Measurements from ENCODE around the gene GRIK2.

GRIK2 gene

GRCh38 chr6:101539510-101540245, 146.2 kb downstream of the GRIK2 start:
- no peak for DNase-seq (ENCODE audit: low read depth)

- DNase-seq (ENCODE audit: low read depth) = no peak
Observed at GRCh38 chr6:101541894-101542293, 148.4 kb downstream of the GRIK2 start.

DNA sequence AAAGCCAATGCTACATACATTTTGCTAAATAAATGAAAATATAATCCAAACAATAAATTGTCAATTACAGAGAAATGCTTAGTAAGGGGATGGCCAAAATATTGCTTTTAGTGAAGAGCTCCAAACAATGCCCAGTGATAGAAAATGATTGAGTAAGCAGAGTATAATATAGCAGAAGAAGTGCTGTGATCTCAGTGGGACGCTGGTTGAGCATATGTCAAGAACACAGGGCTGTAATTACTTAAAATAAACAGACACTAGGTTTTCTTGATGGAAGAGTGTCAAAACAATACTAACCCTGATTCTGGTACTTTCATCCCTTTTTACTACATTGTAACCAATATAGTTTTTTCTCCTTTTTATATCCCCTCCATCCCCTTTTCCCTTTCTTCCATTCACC, 150.3 kb downstream of the GRIK2 start:
- DNase-seq (ENCODE audit: low read depth) = no peak

DNA sequence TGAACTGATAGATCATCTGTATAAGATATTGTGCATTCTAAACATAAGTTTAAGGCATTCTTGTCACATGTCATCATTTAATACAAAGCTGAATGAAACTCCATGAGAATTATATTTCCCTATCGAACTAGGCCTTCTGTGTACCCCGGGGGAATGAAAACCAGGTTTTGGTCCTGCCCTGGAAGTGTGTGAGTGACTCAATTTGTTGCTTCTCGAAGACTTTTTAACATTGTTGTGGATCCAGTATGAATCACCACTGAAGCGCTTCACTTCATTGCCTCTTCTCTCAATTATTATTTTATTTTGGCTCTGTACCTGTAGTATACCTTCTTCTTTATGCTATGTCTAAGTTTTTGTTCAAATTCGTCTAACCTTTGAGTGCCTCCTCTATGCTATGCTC, 150.8 kb downstream of the GRIK2 start:
- no peak for DNase-seq (ENCODE audit: low read depth)

- no peak for DNase-seq (ENCODE audit: low read depth)
Observed at GRCh38 chr6:101545191-101545590, 151.7 kb downstream of the GRIK2 start.

DNA sequence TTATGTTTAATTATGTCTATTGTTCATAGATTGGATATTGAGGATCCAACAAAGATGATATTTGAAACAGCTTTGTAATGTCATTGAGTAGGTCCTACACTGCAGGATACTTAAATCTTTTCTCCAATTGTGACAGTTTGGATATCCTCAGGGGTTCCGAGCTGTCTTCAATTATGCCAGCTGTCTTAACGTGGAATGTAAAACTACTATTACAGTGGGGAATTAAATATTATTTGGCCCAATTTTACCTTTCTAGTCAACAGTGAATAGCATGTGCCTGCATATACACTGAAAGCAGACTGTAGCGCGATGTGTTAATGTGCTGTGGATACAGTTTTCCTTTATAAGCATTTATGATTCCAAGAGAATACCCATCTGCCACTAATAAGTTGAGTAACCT, 156.9 kb downstream of the GRIK2 start:
- DNase-seq (ENCODE audit: low read depth) = no peak

GRCh38 chr6:101554231-101554630, 160.7 kb downstream of the GRIK2 start:
- DNase-seq (ENCODE audit: low read depth) = no peak

DNA sequence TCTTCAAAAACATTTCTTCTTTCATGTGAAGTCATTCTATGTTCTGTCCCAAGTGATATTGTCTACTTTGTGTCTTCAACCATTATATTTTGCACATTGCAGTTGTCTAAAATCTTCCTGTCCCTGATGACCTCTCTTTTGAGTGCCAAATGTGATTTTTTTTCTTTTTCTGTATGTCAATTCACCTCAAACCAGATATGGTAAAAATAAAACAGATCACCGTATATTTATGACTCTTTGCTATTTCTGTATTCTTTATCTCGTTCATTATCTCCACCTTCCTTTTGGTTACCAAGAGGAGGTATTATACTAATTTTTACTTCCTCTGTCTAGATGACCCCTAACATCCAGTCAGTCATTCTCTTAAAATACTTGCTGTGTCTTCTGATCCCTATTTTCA, 165.2 kb downstream of the GRIK2 start:
- DNase-seq (ENCODE audit: low read depth) = no peak

- no peak for DNase-seq (ENCODE audit: low read depth)
Observed at GRCh38 chr6:101572627-101573026, 179.1 kb downstream of the GRIK2 start.

GRCh38 chr6:101577091-101577490, 183.6 kb downstream of the GRIK2 start:
- no peak for DNase-seq (ENCODE audit: low read depth)

DNA sequence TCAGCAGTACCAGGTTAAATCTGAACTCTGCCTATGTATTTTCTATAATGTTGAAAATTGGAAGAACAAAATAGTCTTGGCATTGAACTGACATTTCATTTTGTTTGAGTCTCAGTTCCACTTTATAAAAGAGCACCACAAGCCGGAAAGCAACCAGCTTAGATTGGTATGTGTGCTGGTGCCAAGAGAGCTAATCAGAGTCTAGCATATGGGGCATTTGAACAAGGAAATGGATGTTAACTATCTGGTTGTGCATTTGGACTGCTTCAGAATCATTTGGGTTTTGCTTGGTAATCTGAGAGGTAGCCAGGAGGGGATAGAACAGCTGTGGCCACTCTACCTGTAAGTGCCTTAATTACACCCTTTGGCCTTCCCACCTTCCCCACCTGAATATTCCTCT, 184.8 kb downstream of the GRIK2 start:
- DNase-seq (ENCODE audit: low read depth) = no peak

DNA sequence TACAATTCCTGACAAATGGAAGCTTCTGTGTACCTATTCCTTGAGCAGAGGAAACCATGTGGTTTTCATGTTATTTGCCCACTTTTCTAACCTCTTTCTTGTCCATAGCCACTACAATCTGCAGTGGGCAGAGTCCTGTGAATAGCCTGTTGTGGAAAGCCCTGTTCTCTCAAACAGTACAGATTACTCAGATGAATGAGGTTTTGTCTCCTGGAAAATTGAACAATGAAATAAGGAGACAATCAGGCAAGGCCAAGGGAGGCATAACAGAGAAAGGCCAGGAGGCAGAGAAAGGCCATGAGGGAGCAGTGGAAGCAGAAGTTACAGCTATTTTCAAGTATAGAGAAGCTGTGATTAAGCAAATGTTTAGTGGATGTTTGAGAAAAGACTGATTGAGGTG, 189.3 kb downstream of the GRIK2 start:
- DNase-seq (ENCODE audit: low read depth) = no peak

DNA sequence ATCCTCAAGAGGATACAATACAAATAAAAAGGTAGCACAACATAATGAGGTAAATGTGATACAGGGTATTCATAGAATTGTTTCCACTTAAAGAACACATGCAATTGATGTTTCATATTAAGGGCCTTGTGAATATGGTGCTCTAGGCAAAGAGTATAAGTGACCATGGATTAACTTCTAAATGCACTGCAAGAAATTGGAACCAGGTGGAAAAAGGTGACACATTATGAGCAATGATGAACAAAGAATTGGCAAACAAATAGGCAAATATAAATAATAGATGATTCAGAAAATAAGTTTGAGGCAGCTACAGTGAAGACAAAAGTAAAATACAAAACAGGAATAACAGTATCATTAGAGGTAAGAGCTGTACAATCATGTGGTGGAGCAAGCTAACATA, 192.0 kb downstream of the GRIK2 start:
- no peak for DNase-seq (ENCODE audit: low read depth)

GRCh38 chr6:101588343-101588742, 194.8 kb downstream of the GRIK2 start:
- no peak for DNase-seq (ENCODE audit: low read depth)

DNA sequence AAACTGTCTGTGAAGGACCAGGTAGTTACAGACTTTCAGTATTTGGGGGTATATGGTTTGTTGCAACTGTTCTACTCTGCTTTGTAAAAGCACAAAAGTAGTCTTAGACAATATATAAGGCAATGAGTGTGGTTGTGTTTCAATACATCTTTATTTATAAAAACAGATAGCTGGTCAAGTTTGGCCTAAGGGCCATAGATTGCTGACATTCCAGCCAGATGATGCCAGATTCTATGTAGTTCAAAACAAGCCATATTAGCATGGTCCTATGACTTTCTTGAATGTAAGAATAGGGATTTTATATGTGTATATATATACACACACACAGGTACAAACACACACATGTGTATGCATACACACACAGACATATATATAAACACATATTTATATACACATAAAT, 201.8 kb downstream of the GRIK2 start:
- DNase-seq (ENCODE audit: low read depth) = no peak

DNA sequence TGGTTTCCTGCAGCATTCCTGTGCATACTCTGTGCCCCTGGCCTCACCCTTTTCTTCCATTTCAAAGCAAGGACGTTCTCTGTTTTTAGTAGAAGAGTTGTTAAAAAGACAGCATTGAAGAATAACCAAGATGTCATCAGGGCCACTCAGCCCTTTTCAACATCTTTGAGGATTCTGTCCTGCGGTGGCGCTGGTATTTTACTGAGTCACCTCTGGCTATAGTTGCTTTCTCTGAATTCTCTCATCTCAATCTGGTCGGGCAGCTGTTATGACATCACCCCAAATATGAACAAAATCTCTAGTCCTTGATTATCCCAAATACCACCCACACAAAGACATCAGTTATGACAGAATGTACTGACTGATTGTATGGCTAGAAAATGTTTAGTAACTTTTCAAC, 204.2 kb downstream of the GRIK2 start:
- no peak for DNase-seq (ENCODE audit: low read depth)

DNA sequence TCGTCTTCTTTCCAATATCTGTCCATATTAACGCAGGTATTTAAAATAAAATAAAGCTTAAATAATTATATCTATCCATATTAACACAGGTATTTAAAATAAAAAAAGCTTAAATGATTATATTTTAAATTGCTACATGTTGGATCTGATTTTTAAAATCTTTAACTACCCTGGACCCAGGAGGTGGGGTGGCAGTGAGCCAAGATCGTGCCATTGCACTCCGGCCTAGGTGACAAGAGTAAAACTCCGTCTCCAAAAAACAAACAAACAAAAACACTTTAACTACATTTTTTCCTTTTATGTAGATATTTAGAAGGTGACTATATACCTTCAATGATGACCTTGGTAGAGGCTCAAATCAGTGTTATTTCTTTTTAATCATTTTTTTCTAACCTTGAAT, 211.9 kb downstream of the GRIK2 start:
- DNase-seq (ENCODE audit: low read depth) = no peak

GRCh38 chr6:101605874-101606273, 212.4 kb downstream of the GRIK2 start:
- DNase-seq (ENCODE audit: low read depth) = no peak

DNA sequence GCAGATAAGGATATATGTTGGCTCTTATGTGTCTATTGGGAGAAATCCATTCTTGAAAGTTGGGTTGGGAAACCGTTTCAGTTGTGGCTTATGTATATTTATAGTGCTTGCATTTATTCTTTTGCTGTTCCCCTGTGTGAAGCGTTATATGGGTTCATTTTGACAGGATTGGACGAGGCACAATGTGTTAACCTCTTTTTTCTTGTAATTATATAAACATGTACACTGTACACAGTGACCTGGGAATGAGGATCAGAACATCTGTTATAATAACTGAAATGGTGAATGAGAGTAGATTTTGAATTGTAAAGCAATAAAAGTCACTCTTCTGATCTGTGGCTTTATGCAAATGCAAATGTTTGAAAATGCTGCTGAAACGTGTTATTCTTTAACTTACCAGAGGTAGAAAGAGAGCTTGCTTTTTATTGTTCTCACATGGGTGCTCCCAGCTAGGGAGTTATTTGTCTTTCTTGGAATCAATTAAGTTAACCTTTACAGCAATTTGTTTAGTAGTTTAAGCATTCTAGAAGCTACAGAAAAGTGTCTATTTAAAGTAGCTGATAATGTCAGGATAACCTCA, 213.7 kb downstream of the GRIK2 start:
- no peak for DNase-seq (ENCODE audit: low read depth)

DNA sequence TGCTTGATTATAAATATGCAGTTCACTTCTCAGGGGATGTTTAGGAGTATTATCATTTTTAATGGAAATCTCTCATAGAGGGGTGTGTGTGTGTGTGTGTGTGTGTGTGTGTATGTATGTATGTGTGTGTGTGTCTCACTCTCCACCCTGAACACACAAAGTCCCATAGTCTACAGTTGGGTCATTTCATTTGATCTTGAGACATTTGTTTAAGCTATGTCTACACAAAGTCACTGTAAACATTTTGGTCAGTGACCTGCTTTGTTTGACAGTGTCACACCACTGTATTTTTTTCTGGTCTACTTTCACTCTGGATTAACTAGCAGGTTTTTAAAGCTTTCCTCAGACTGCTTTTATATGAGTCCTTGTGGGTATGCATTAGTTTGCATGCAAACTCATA, 215.2 kb downstream of the GRIK2 start:
- DNase-seq (ENCODE audit: low read depth) = no peak

DNA sequence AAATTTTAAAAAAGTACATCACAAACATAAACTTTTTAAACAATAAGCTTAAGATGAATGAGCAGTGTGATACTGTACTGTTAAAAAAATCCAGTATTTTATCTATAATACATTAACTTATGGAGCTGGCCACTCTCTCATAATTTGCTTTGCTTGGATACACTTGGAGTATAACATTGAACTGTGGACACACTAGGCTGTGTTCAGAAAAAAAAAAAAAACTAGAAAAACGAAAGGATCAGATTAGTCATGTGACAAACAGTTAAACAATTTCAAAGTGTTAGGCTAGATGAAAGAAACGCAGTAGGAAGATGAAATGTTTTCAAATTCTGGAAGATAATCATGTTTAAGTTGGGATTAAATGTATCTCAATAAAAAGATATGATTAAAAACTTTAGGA, 220.0 kb downstream of the GRIK2 start:
- DNase-seq (ENCODE audit: low read depth) = no peak

DNA sequence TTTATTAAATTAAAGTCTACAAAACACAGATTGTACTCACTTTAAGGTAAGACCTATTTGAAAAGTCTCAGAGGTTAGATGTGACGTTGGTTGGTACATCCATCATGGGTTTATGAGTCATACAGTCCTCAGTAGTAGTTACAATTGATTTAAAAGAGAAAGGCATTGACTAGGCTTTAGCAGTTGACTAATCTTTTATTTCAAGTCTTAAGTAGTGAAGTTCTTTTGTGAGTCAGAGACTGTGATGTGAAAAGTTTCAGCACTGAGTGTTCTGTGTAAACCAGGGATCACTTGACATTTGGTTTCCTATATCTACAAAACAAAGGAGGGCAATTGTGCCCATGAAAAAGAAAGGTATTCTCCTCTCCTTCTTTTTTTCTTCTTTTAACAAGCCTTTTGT, 221.3 kb downstream of the GRIK2 start:
- no peak for DNase-seq (ENCODE audit: low read depth)

GRCh38 chr6:101626269-101626668, 232.8 kb downstream of the GRIK2 start:
- no peak for DNase-seq (ENCODE audit: low read depth)

GRCh38 chr6:101630941-101631340, 237.4 kb downstream of the GRIK2 start:
- no peak for DNase-seq (ENCODE audit: low read depth)

All from fibroblast of gingiva (primary cell).